RKO (cell line): ENCODE results near the gene GLYATL2.

ENCODE experiments used
- DNase-seq: peaks from one replicate; pipeline ENCODE4 v3.0.0-alpha.2; 2016; ENCODE audit warnings: low spot score

The GLYATL2 gene

GRCh38 chr11:58796333-58796732 lies 48.2 kb downstream of the GLYATL2 start:
- DNase-seq, result no peak

- DNase-seq, result peak; percentile 74
Observed at GRCh38 chr11:58788355-58789023, 56.0 kb downstream of the GLYATL2 start.

GRCh38 chr11:58787903-58788302 lies 56.6 kb downstream of the GLYATL2 start:
- peak; percentile 38 for DNase-seq

GRCh38 chr11:58786693-58787092 lies 57.8 kb downstream of the GLYATL2 start:
- no peak for DNase-seq

- no peak for DNase-seq
Observed at GRCh38 chr11:58784995-58785394, 59.5 kb downstream of the GLYATL2 start.
